ENCODE data around the gene TPK1.

Gene TPK1

GRCh38 chr7:144866189-144866588 lies 30.3 kb upstream of the TPK1 start:
- DNase-seq = no peak
- no peaks in the 10 kb centered on the region for H3K4me1 Mint-ChIP-seq
- TF ChIP-seq CTCF (IDR thresholded peaks at IDR 0.05) = no peak
- H3K36me3 Mint-ChIP-seq (ENCODE audit: low read depth) = no peaks in the 10 kb centered on the region
- no peak overlapping the region for H3K4me3 Mint-ChIP-seq
- no peaks in the 10 kb centered on the region for H3K9me3 Mint-ChIP-seq
- no peak overlapping the region for H3K27ac Mint-ChIP-seq
- H3K27me3 Mint-ChIP-seq (ENCODE audit: low read depth, poor library complexity) = no peaks in the 10 kb centered on the region

- no peak for DNase-seq
- H3K9me3 Mint-ChIP-seq = no peaks in the 10 kb centered on the region
- H3K27me3 Mint-ChIP-seq (ENCODE audit: low read depth, poor library complexity) = no peaks in the 10 kb centered on the region
- H3K36me3 Mint-ChIP-seq (ENCODE audit: low read depth) = no peaks in the 10 kb centered on the region
- no peaks in the 10 kb centered on the region for H3K4me1 Mint-ChIP-seq
- TF ChIP-seq CTCF (IDR thresholded peaks at IDR 0.05) = no peak
- H3K4me3 Mint-ChIP-seq = no peak overlapping the region
- no peak overlapping the region for H3K27ac Mint-ChIP-seq
These were observed 27.4 kb upstream of the TPK1 start for GRCh38 chr7:144863320-144863647.

GRCh38 chr7:144862612-144863319 lies 26.9 kb upstream of the TPK1 start:
- H3K4me1 Mint-ChIP-seq = no peaks in the 10 kb centered on the region
- H3K9me3 Mint-ChIP-seq = no peaks in the 10 kb centered on the region
- no peak for DNase-seq
- no peaks in the 10 kb centered on the region for H3K36me3 Mint-ChIP-seq (ENCODE audit: low read depth)
- H3K27me3 Mint-ChIP-seq (ENCODE audit: low read depth, poor library complexity) = no peaks in the 10 kb centered on the region
- H3K27ac Mint-ChIP-seq = no peak overlapping the region
- H3K4me3 Mint-ChIP-seq = no peak overlapping the region
- TF ChIP-seq CTCF (IDR thresholded peaks at IDR 0.05) = no peak

- no peak for DNase-seq
- Mint-ChIP-seq H3K27ac (no peak overlapping the region), H3K4me1 (no peaks in the 10 kb centered on the region), H3K27me3 (ENCODE audit: low read depth, poor library complexity) (no peaks in the 10 kb centered on the region), H3K9me3 (no peaks in the 10 kb centered on the region), H3K36me3 (ENCODE audit: low read depth) (no peaks in the 10 kb centered on the region), H3K4me3 (no peak overlapping the region)
- no peak for TF ChIP-seq CTCF (IDR thresholded peaks at IDR 0.05)
These were observed 23.9 kb upstream of the TPK1 start for GRCh38 chr7:144859739-144860138.

- DNase-seq = no peak
- no peak overlapping the region for H3K27ac Mint-ChIP-seq
- H3K27me3 Mint-ChIP-seq (ENCODE audit: low read depth, poor library complexity) = no peaks in the 10 kb centered on the region
- no peak for TF ChIP-seq CTCF (IDR thresholded peaks at IDR 0.05)
- no peaks in the 10 kb centered on the region for H3K4me1 Mint-ChIP-seq
- H3K4me3 Mint-ChIP-seq = no peak overlapping the region
- no peaks in the 10 kb centered on the region for H3K9me3 Mint-ChIP-seq
- no peaks in the 10 kb centered on the region for H3K36me3 Mint-ChIP-seq (ENCODE audit: low read depth)
These were observed 21.6 kb upstream of the TPK1 start for GRCh38 chr7:144857463-144857862.

- H3K9me3 Mint-ChIP-seq = no peaks in the 10 kb centered on the region
- no peaks in the 10 kb centered on the region for H3K27me3 Mint-ChIP-seq (ENCODE audit: low read depth, poor library complexity)
- H3K4me1 Mint-ChIP-seq = no peaks in the 10 kb centered on the region
- no peak overlapping the region for H3K27ac Mint-ChIP-seq
- no peaks in the 10 kb centered on the region for H3K36me3 Mint-ChIP-seq (ENCODE audit: low read depth)
- DNase-seq = peak; percentile 8
- peak; percentile 67 for TF ChIP-seq CTCF (IDR thresholded peaks at IDR 0.05)
- H3K4me3 Mint-ChIP-seq = no peak overlapping the region
These were observed 19.1 kb upstream of the TPK1 start for GRCh38 chr7:144854839-144855424.
